Anterior cingulate cortex (tissue), 58 donors: ENCODE measurements around the gene SLC24A4.
"Not testable (repeated sequence)": the region's sequence is repeated elsewhere in the genome, so short reads cannot be mapped to it uniquely, and the experiment has no call there.

Experiments used
- DNase-seq, 58 donors: peaks; one replicate each; lab custom pipeline; 2025; lab: John Stamatoyannopoulos, UW

The SLC24A4 gene

DNA sequence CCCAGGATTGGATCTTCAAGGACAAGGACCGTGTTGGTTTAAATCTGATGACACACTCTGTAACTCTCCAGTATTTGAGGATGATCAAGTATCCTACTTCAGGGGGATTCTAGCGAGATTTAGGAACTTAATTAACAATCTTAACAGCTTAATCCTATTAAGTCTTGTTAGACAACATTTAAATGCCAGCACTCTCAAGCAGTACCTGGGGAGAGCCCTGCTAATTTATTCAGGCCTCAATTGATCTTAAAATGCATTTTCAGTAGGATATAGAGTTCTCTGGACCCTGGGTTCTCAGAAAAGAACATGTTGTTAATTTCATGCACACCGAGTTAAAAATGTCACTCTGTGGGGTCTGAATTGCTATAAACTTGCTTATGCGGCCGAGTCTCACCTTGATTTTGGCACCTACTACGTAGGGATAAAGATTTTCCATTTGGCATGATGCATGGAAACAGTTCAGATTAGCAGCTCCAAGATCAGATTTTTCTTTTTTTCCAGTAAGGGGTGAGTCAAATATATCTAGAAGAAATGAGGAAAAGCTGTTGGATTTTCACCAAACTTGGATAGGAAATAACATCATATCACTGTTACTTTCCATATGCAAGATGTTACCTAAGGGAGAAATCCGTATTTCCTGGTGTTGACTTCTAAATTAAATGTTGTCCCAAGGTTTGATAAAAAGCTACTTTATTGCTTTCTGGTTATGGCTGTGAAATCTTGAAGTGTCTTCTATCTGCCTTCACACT is 76.1 kb downstream of the SLC24A4 start:
- DNase-seq, result no peak

DNA sequence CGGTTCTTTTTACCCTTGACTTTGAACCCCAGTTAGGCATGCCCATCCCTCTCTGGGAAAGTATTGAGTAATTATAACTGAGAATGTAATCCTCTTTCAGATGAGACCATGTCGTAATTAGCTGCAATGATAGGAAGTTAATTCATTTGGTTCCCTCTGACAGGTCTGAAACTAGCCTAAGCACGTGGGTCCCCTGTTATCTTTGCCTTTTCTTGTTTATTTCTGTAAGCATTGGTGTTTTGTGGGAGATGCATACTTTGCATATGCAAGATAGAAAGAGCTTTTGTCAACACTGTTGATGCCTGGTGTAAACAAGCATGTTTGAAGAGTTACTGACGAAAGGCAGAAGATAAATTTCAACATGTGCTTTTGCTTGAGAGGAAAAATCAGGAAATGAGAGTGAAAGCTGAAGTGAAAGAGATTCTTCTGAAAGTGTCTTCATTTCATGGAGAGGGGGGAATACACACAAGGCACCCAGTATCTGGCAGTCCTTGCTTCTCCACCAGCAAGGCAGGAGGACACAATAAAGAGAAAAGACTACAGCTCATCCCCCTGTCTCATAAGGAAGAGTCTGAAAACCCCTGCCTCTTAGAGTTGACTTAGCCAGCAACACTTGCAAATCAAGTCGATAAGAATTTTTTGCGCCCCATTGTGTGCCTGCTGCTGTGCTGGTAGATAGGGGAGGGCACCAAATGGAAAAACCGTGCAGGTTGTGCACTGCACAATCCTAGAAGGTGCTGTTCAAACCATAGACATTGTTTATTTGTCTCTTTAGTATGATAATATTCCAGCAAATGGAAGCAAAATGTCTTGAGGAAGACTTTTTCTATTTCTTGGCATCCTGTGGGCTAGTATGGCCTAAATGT is 77.8 kb downstream of the SLC24A4 start:
- no peak for DNase-seq

DNA sequence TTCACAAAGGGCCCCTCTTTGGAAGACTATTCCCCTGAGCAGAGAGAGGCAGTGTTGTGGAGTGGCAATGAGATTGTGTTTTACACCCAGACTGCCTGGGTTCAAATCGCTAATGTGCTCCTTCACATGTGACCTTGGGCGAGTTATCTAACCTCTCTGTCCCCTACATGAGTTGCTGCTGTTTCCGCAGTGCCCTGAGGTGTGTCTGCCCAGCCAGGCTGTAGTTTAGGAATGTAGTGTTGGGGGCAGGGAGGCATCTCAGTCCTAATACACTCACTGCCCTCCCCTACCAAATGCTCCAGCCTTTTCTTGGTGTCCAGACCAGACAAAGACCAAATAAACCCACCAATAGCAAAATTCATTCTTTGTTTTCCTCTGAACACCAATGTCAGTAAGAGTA is 78.6 kb downstream of the SLC24A4 start:
- DNase-seq, result no peak

DNA sequence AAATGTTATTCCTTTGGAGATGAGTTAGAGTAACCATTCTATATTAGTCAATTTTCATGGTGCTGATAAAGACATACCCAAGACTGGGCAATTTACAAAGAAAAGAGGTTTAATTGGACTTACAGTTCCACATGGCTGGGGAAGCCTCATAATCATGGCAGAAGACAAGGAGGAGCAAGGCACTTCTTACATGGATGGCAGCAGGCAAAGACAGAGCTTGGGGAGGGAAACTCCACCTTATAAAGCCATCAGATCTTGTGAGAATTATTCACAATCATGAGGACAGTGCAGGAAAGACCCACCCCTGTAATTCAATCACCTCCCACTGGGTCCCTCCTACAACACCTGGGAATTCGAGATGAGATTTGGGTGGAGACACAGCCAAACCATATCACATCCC is 79.5 kb downstream of the SLC24A4 start:
- not testable (repeated sequence) for DNase-seq

DNA sequence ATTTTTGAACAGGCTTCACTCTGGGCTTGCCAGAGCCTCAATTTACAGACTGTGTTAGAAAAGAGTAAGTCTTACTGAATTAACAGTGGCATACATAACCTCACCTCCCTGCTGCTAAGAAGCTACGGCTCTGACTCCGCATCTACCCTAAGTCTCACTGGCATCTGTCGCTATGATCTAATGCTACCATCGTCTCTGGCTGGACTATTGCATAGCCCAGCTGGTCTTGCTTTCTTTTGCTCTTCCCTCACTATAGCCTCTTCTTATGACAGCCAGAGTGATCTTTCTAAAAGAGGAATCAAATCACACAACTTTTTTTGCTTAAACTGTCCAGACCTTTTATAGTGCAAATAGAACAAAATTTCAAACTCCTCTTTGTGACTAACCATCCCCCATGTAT is 81.1 kb downstream of the SLC24A4 start:
- DNase-seq, result no peak

DNA sequence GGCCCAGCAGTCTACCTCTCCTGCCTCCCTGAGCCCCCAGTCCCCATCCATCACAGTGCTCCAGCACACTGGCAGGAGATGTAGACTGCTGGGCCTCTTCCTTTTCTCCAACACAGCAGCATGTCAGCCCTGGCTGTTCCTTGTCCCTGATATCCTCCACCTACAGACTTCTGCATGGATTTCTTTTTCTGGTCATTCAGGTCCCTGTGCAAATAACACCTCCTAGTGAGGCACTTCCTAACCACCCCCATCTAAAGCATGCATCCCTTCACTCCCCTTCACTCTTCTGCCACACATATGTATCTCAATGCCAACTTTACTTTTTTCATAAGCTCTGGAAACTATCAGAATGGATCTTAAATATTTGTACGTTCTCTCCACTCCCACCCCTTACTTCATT is 81.5 kb downstream of the SLC24A4 start:
- peak in 1 of 58 donors; percentile 36 for DNase-seq

DNA sequence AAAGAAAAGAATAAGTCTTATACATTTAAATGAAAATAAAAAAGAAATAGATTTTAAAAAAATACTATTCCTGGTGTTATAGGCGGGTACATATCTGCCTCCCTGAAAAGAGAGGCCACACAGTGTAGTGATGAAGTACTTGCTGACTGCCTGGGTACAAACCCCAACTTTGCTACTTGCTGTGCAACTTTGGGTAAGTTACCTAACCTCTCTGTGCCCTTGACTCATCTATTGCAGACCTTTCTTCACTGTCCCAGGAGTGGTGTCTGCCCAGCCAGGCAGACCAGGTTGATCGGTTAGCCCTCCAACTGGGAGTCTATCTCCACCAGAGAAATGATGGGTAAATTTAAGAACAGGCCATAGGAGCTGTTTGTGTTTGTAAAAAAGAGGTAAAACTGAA is 82.0 kb downstream of the SLC24A4 start:
- DNase-seq, result no peak

DNA sequence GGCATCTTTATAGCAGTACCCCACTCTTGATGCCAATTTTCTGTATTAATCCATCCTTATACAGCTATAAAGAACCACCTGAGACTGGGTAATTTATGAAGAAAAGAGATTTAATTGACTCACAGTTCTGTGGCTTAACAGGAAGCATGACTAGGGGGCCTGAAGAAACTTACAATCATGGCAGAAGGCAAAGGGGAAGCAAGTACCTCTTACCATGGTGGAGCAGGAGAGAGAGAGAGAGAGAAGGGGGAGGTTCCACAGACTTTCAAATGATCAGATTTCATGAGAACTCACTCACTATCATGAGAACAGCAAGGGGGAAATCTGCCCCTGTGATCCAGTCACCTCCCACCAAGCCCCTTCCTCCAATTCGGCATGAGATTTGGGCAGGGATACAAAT is 84.4 kb downstream of the SLC24A4 start:
- DNase-seq, result no peak

DNA sequence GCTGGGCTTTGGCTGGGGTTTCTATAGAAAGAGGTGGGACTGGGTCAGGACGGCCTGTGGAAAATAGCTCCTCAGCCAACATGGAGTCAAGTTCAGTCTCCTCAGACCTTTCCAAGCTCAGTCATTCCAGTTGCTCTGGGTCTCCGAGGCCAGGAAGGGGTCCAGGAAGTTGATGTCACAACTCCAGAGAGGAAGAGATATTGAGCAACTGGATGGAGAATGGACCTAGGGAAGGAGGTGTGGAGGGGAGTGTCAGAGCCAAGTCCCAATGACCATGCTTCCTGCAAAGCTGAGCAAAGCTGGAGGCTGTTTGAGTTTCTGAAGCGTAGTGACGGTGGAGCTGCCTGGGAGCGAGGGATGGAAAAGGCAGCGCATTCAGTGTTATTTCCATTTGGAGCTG is 86.1 kb downstream of the SLC24A4 start:
- DNase-seq, result no peak

DNA sequence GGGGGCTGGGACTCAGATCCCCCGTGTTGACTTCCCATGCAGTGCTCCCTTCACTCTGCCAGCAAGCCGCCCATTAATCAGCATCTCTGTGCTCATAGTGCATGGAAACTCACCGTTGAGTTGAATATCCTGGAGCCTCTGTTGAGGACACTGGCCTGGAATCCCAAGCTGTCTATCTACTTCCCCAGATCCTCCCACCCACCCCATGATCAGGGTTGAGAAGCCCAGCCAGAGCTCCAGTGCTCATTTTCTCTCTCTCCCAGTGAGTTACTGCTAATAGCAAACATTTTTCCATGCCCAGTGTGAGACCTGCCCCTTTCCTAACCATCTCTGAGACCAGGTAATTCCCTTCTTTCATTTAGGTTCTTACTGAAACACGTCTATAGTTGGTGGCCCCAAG is 88.2 kb downstream of the SLC24A4 start:
- no peak for DNase-seq

DNA sequence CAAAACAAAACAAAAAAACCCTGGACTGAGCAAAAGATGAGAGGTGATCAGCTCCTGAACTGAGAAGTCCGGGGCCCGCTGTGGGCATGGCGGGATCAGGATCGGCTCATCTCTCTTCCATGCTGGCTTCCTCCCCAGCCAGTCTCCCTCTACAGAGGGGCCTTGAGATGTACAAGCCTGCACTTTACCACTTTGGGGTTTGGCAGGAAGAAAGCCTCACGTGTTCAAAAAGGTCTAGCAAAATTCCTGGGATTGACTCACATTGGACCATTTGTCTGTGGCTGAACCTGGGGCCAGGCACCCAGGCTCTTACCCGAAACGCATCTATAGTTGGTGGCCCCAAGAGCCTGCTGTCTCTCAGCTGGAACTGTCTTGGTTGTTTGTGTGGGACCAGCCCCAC is 89.0 kb downstream of the SLC24A4 start:
- no peak for DNase-seq

DNA sequence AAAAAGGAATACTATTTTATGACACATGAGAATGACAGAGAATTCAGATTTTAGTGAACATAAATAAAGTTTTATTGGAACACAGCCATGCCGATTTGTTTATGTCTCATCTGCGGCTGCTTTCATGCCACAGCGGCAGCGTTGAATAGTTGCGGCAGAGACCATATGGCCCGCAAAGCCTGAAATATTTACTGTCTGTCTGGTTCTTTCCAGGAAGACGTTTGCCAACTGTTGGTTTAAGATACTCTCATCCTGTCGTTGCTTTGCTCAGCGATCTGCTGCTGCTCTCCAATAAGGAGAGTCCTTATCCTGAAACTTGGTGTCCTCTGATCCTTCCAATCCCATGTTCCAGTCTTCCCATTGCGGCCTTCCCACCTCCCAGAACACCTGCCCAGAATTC is 89.9 kb downstream of the SLC24A4 start:
- DNase-seq, result peak in 2 of 58 donors; percentile 49 to 66

DNA sequence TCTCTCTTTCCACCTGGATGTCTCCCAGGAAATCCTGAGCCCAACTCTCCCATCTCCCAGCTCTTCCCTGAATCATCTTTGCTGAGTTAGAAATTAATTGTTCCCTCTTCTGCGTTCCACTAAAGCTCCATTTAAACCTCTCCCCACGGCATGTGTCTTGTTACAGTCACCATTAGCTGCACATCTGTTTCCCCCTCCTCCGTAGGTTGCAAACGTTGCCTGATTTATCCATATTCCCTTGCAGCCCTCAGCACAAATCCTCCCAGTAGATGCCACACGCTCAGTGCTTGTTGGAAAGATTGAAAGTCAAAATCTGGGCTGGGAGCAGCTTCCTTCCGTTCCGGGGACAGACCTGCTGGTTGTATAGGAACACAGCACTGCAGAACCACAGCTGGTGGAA is 90.4 kb downstream of the SLC24A4 start:
- peak in 4 of 58 donors; percentile 6 to 60 (median 16) for DNase-seq

DNA sequence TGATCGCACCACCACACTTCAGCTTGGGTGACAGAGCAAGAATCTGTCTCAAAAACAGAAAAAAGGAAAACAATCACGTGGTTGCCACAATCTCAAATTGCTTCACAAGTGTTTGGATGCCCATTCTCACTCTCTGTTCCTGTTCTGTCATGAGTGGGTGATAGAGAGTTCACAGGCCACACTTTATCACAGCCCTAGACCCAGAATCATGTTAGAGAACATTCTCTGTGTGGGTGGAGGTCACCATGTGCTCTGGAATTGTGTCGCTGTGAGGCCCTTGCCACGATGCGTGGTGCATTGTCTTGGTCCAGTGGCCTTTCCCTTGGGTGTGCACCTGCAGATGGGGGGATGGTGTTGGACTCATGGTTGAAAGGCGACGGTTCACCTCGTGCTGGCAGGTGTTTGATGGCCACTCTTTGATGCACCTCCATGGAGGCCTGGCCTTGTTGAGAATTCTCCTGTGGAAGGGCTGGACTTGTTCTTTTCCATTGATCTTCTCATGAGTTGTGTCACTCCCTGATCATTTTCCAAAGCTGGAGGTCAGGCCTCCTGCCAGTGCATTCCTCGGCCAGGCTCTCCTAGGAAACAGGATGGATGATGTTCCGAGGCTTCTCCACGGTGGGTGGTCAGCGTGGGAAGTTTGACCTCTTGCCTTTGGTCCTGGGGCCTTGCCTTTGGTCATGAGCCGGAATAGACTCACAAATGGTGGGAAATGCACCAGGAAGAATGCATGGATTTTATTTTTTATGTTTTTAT is 91.9 kb downstream of the SLC24A4 start:
- DNase-seq, result no peak

DNA sequence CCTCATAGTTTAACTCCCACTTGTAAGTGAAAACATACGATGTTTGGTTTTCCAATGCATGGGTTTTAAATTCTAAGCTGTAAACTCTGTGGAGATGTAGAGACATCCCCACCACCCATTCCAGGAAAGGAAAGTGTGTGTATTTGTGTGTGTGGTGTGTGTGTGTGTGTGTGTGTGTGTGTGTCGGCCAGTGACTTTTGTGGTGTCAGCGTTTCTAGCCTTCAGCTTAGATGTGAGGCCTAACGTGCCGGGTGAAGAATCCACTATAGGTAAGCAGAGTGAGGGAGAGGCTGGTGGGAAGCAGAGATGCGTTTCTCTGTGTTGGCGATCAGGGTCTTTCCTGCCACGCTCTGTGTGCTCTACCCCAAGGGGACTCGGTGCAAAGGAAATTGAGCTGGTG is 93.0 kb downstream of the SLC24A4 start:
- no peak for DNase-seq

DNA sequence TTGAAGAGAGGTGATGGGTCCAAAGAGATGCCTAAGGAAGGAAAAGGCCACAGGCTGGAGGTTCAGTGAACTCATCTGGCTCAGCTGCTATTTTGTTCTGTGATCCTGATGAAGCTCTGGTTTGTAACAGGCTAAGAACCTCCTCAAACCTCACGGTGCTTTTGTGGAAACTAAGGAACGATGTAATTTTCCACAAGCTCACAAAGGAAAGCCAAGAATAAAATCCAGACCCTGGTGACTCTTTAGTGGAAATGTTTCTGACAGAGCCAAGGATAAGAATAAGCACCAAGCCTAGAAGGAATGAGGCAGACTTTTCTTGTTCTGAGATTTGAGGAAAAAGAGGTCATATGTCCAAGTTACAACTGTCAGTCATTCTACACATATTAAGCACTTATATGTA is 93.6 kb downstream of the SLC24A4 start:
- DNase-seq, result no peak

DNA sequence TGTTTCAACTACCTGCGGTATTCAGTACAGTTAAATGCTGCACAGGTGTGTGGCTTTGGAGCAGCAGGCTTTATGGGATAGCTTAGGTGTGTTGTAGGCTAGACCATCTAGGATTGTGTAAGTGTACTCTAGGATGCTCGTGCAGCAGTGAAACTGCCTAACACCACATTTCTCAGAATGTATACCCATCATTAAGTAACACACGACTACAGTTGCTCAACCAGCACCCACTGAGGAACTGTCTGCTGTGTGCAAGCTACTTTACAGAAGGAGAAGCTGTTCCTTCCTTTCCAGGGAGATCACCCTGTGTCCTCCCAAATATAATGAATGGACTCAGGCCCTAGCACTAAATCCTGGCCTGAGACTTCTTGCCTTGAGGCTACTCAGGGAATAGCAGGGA is 94.8 kb downstream of the SLC24A4 start:
- DNase-seq, result peak in 2 of 58 donors; percentile 12 to 29

DNA sequence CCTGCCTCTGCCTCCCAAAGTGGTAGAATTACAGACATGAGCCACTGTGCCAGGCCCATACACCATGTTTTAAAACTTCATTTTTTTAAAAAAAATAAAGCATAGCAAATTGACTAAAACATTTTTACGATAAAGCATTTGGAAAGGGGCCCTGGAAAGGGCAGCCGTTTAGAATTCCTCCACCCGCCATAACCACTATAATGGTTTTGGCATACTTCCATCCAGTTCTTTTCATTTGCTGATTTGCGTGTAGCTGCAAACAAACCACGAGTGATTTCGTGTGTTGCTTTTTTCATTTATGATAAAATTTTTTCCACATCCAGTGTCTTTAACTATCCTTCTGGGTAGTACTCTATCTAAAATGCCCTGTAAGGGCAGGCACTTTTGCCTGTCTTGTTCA is 98.8 kb downstream of the SLC24A4 start:
- no peak for DNase-seq

DNA sequence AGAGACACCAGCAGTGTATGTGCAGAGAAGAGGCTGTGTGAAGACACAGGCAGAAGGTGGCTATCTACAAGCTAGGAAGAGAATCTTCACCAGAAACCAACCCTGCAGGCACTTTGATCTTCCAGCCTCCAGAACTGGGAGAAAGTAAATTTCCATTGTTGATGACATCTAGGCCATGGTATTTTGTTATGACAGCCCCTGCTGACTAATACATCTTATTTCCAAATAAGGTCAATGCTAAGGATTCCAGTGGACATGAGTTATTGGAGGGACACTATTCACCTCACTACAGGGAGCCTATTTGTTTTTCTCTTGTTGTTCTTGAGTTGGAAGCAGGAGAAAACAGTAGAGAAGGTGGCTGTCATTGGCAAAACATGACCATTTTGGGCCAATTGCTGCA is 102.1 kb downstream of the SLC24A4 start:
- no peak for DNase-seq

DNA sequence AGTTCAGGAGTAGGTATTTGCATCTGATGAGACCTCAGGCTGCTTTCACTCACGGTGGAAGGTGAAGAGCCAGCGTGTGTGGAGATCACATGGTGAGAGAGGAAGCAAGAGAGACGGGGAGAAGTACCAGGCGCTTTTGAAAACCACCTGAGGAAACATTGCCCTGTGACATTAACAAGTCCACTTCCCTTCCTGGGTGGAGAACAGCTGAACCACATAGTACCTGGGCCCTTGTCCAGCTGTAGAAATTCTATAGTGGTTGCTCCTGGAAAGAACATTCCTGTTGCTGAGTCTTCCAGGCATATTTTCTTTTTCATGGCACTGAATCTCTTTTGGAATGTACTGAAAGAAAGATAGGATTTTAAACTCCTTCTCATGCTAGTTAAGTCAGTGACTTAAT is 103.3 kb downstream of the SLC24A4 start:
- no peak for DNase-seq

DNA sequence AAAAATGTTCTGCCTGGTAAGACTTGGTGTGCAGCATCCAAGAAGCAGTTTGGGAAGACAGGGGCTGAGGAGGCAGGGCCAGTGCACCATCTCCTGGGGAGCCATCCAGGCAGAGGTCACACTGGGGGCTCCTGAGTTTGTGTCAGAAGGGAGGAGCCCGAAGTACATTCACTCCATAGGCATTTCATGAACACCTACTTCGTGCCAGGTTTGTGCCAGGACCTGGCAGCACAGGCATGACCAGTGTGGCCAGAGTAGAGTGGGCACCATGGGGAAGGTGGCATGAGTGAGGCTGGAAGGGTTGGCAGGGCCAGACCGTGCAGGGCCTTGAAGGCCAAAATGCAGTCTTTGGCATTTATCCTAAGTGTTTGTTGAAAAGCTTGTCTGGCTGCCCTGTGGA is 104.1 kb downstream of the SLC24A4 start:
- DNase-seq, result no peak
